Measurements from ENCODE around the gene RPSA. TPM values are rescaled to one million over a fixed set of nuclear protein-coding genes. Genes with fewer than 3 reads are reported as not detected.
"Not testable (repeated sequence)": the region's sequence is repeated elsewhere in the genome, so short reads cannot be mapped to it uniquely, and the experiment has no call there.

RPSA gene
- total RNA-seq, 1 donor from 2014 or later: 1,061 TPM

DNA sequence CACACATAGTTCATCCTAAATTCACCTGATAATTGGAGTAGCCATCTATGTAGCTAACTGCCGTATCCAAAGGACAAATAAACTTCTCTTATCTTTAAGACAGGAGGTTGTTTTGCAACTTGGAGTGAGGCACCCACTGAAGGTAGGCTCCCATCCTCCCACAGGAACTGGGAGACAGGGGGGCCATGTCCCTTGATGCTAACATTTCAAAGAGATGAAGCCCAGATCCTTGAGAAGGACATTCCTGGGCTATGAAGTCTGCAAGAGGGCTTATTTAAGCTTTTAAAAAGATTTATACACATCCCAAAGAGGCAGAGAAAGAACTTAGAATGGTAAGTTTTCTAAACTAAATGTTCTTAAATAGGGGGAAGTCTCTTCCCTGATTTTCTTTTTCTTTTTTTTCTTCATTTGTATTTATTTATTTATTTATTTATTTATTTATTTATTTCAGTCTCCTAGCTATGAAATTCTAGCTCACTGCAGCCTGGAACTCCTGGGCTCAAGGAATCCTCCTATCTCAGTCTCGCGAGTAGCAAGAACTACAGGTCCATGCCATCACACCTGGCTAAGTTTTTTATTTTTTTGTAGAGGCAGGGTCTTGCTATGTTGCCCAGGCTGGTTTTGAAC is 48.2 kb downstream of the RPSA start:
- TF ChIP-seq, protein P1, sequence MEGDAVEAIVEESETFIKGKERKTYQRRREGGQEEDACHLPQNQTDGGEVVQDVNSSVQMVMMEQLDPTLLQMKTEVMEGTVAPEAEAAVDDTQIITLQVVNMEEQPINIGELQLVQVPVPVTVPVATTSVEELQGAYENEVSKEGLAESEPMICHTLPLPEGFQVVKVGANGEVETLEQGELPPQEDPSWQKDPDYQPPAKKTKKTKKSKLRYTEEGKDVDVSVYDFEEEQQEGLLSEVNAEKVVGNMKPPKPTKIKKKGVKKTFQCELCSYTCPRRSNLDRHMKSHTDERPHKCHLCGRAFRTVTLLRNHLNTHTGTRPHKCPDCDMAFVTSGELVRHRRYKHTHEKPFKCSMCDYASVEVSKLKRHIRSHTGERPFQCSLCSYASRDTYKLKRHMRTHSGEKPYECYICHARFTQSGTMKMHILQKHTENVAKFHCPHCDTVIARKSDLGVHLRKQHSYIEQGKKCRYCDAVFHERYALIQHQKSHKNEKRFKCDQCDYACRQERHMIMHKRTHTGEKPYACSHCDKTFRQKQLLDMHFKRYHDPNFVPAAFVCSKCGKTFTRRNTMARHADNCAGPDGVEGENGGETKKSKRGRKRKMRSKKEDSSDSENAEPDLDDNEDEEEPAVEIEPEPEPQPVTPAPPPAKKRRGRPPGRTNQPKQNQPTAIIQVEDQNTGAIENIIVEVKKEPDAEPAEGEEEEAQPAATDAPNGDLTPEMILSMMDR (IDR thresholded peaks at IDR 0.05; ENCODE audit: unreplicated experiment): no peak
- H3K4me1 Mint-ChIP-seq: peaks cover 5% of the 10 kb centered on the region
- H3K4me3 Mint-ChIP-seq: no peak overlapping the region
- no peaks in the 10 kb centered on the region for H3K36me3 Mint-ChIP-seq
- H3K27me3 Mint-ChIP-seq (ENCODE audit: low read depth): peaks cover 4% of the 10 kb centered on the region
- DNase-seq (ENCODE audit: low spot score in 2 of 2, unreplicated experiment in 2 of 2): no peak
- H3K27ac Mint-ChIP-seq: no peak overlapping the region
- H3K9me3 Mint-ChIP-seq: no peaks in the 10 kb centered on the region

DNA sequence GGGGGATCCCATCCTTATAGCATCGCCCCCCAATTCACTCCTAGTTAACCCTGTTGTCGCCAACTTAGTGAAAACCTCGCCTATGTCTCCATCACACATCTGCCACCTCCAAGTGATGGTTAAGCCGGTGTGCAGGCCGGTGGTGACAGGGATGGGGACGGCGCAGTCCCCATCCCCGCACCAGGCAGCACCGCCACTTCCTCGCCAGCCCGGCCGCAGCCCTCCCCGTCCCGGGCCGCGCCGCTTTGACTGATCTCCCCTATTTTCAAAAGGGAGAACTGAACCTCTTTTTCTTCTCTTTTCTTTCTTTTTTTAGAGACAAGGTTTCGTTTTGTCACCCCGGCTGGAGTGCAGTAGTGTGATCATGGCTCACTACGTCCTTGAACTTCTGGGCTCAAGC is 49.6 kb downstream of the RPSA start:
- no peaks in the 10 kb centered on the region for H3K36me3 Mint-ChIP-seq
- no peak overlapping the region for H3K27ac Mint-ChIP-seq
- TF ChIP-seq, protein P1 (IDR thresholded peaks at IDR 0.05; ENCODE audit: unreplicated experiment): no peak
- DNase-seq (ENCODE audit: low spot score in 2 of 2, unreplicated experiment in 2 of 2): no peak
- peaks cover 5% of the 10 kb centered on the region for H3K4me1 Mint-ChIP-seq
- peaks cover 4% of the 10 kb centered on the region for H3K27me3 Mint-ChIP-seq (ENCODE audit: low read depth)
- no peaks in the 10 kb centered on the region for H3K9me3 Mint-ChIP-seq
- no peak overlapping the region for H3K4me3 Mint-ChIP-seq

DNA sequence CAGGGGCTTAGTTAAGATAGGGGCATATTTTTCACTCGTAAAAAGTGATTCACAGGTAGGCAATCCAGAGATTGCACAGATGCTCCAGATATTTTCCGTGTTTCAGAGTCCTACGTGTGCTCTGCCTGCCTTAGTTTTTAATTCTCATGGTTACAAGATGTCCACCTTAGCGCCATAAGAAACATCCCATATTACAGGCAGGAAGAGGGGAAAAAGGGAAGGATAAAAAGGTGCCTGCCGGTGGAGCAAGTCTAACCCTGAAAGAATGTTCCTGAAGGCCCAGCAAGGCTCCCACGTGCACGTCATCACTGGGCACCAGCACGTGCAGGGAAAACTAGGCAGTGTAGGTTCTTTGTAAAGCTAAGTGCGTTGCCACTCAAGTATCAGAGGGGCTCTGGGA is 50.8 kb downstream of the RPSA start:
- no peak for DNase-seq (ENCODE audit: low spot score in 2 of 2, unreplicated experiment in 2 of 2)
- Mint-ChIP-seq H3K27me3 (ENCODE audit: low read depth) (peaks cover 4% of the 10 kb centered on the region), H3K4me1 (peaks cover 5% of the 10 kb centered on the region), H3K27ac (no peak overlapping the region), H3K36me3 (no peaks in the 10 kb centered on the region), H3K4me3 (no peak overlapping the region), H3K9me3 (no peaks in the 10 kb centered on the region)
- TF ChIP-seq, protein P1 (IDR thresholded peaks at IDR 0.05; ENCODE audit: unreplicated experiment): no peak

DNA sequence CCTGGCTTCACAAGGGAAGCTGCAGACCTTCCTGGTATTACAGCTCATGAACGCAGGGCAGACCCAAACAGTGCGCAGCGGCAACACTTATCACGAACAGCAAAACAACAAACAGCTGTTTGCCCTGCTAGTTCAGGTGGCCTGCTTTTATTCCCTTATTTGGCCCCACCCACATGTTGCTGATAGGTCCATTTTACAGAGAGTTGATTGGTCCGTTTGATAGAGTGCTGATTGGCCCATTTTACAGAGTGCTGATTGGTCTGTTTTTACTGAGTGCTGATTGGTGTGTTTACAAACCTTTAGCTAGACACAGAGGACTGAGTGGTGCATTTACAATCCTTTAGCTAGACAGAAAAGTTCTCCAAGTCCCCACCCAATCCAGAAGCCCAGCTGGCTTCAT is 52.1 kb downstream of the RPSA start:
- H3K4me3 Mint-ChIP-seq; H3K9me3 Mint-ChIP-seq; DNase-seq (ENCODE audit: low spot score in 2 of 2, unreplicated experiment in 2 of 2); H3K36me3 Mint-ChIP-seq; H3K27me3 Mint-ChIP-seq (ENCODE audit: low read depth); H3K4me1 Mint-ChIP-seq; H3K27ac Mint-ChIP-seq: not testable (repeated sequence)

DNA sequence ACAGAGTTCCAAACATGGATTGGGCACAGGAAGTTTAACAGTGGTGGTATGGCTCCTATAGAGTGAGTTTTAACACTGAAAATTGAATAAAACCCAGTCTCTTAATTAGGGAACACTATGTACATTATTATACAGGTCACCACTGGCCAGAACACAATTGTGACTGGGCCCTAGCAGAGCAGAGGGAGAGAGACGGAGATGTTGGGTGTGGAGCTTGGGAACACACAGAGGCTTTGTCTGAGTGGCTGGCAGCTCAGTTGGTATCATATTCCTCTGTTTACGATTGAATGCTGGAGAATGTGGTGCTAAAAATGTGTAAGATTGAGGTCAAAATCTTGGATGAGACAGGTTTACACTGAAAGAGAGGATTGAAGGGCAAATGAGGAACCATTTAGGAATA is 54.2 kb downstream of the RPSA start:
- Mint-ChIP-seq H3K4me3 (no peak overlapping the region), H3K9me3 (no peaks in the 10 kb centered on the region), H3K36me3 (no peaks in the 10 kb centered on the region), H3K4me1 (no peaks in the 10 kb centered on the region), H3K27me3 (ENCODE audit: low read depth) (peaks cover 6% of the 10 kb centered on the region), H3K27ac (no peak overlapping the region)
- no peak for DNase-seq (ENCODE audit: low spot score in 2 of 2, unreplicated experiment in 2 of 2)
- TF ChIP-seq, protein P1 (IDR thresholded peaks at IDR 0.05; ENCODE audit: unreplicated experiment): no peak

Other genes with a start within 250 kb of the RPSA start
- not detected in 3 replicates for gene XIRP1, start 214.1 kb upstream of the RPSA start, total RNA-seq
- 0.20 to 0.51 TPM (median 0.22 TPM) in 3 replicates for gene CX3CR1, start 126.7 kb upstream of the RPSA start, total RNA-seq
- gene CCR8, start 77.0 kb upstream of the RPSA start, total RNA-seq: not detected in 3 replicates
- gene SLC25A38, start 23.4 kb upstream of the RPSA start, total RNA-seq: 25.6 to 28.4 TPM (median 28.1 TPM) in 3 replicates
- not detected in 3 replicates for gene MOBP, start 61.0 kb downstream of the RPSA start, total RNA-seq